NCI-H2081 treated with DMSO at 0.1 percent for 48 hours (cell line): ENCODE data around the gene KRTAP10-3.
"Not testable (repeated sequence)": the region's sequence is repeated elsewhere in the genome, so short reads cannot be mapped to it uniquely, and the experiment has no call there.

Experiments
- DNase-seq: peaks from one replicate; lab custom pipeline; 2025; lab: John Stamatoyannopoulos, UW

KRTAP10-3 gene

DNA sequence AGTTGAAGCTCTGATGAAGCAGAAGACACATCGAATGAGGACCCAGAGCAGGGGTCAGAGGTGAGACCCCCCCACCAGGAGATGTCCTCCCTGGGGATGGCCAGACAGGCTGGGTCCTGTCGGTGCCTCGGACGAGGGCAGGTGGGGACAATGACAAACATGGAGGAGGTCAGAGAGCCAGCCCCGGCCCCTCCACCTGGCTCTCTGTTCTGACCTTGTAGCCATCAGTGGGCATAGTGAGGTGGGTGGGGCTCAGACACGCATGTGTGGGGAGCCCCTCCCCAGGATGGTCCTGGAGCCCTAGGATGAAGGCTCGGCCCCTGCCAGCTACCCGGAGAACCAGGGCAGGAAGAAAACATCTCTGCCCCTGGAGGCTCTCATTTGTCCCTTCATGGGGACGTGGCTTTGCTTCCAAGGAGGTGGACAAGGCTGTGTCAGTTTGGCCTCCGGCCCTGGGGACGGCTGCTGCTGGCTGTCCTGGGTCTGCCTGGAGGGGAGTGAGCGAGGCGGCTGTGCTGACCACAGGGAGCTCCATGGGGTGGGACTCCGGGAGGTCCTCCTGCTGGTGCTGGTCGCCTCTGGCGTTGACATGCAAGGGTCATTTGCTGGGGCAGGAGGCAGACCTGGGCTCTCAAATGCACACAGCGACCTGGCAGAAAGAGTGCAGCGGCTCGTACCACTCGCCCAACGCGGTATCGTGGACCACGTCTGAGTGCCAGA, 31.2 kb upstream of the KRTAP10-3 start:
- no peak for DNase-seq

DNA sequence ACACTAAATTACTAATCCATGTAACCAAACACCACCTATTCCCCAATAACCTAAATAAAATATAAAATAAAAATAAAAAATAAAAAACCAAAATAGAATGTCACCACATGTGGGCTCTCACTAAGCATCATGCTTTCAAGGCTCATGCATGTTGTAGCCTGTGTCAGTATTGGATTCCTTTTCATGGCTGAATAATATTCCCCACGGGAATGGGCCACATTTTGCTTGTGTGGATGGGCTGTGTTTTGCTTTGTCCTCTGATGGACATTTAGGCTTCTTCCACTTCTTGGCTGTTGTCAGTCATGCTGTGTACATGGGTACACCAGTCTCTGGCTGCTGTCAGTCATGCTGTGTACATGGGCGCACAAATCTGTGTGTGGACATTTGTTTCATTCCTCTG, 30.5 kb upstream of the KRTAP10-3 start:
- no peak for DNase-seq

DNA sequence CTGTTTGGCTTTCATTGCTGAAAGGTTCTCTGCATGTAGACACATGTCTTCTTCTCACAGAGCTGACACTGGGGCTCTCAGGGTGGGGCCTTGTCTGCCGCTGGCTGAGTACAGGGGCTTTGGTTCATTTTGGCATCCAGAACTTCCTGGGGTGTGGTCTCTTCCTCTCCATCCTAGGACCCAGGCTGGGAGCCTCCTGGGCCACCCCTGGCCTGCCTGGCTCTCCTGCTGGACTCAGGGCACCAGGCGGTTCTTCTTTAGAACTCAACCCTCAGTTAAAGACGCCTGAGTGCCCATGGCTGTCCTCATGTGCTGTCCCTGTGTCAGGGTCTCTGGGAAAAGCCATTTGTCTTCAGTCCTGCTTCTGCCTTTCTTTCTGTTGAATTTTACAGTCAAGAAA, 27.3 kb upstream of the KRTAP10-3 start:
- DNase-seq = no peak

DNA sequence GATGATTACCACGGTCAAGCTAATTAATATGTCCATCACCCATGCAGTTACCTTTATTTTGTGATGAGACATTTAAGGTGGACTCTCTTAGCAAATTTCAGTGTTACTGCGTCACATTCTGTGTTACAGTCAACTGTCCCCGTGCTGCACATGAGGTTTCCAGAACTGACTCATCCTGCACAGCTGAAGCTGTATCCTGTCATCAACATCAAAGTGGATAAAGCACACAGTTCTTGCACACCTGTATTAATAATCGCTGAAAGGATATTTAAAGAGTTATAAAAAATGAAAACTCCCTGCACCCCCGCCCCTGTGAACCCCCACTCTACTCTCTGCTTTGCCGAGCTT, 25.2 kb upstream of the KRTAP10-3 start:
- no peak for DNase-seq

DNA sequence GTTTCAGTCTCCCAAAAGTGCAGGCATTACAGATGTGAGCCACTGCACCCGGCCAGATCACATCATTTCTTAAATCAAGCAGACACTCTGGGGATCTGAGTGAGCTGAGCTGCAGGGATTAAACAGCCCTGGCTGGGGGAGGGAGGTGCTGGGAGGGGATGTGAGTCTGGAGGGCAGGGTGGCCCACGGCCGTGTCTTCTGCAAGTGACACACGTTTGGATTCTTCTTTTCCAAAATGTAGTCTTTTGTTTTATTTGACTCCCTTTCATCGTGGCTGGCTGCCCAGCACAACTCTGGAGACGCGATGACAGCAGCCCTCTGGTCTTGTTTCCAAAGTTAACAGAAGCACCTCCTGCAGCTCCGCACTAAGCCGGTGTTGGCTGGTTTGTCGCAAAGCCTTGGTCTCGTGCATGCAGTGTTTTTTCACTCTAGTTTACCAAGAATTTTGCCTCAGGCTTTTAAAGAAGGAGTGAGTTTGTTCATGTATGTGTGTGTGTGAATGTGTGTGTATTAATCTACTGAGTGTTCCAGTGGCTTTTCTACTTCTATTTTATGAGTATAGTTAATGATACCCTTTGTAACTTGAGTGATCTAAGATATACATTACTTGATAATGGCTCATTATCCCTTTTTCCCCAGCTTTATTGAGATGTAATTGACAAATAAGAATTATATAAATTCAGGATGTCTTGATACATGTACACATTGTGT, 24.6 kb upstream of the KRTAP10-3 start:
- DNase-seq = no peak

DNA sequence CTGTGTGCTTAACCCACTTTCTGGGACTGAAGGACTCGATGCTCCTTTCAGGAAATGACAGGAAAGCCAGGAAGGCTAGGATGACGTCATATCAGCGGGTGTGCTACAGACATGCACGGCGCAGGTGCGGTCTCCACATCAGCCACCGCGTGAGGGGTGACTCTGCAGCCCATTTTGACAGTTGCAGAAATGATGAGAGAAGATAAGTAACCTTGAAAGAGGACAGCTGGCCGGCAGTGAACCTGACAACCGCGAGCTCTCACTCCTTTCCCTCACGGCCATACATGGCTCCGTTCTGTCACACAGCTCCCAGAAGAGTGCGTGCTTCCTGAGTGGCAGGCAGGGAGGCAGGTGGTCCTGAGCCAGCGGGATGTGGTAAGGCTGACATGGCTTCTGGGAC, 23.5 kb upstream of the KRTAP10-3 start:
- DNase-seq = no peak

DNA sequence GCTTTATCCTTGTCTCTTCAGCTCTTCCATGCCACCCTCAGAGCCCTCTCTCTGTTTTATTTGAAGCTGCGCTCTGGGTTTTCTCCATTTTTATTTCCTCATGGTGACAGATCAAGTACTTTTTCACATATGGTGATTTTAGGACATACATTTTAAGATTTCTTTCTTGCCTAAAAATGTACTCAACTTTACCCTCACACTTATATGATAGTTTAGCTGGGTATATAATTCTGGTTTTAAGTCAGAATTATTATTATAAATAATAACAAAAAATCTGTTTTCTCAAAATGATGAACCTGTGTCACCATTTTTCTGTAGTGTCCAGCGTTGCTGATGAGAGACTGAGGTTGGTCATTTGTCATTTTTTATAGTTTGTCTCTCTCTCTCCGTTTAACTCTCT, 22.6 kb upstream of the KRTAP10-3 start:
- no peak for DNase-seq

DNA sequence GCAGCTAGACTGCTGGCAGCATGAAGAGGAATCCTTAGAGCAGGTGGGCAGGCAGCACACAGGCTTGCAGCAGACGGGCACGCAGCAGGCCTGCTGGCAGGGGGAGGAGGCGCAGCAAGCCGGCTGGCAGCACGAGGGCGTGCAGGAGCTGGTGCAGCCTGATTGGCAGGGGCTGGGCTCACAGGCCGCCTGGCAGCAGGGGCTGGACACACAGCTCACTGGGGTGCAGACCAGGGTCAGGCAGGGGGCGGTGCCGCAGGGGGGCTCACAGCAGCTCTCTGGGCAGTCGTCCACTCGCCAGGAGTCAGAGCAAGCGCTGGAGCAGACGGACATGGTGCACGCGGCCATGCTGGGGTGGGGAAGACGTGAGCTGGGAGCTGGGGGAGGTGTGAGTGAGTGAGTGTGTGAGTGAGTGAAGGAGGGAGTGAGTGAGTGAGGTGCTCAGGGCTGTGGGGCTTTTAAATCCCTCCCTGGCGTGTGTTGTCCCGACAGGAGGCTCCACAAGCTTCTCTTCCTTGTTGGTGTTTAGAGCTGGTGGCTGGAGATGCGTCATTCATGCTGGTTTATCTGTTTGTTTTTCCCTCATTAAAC, 21.7 kb upstream of the KRTAP10-3 start, which contains the start of gene KRTAP10-5:
TSS of gene KRTAP10-5 (minus strand) at position 374 of the 591 bp plus-strand sequence. CDS start at position 348, 26 bp downstream.
- DNase-seq = not testable (repeated sequence)

DNA sequence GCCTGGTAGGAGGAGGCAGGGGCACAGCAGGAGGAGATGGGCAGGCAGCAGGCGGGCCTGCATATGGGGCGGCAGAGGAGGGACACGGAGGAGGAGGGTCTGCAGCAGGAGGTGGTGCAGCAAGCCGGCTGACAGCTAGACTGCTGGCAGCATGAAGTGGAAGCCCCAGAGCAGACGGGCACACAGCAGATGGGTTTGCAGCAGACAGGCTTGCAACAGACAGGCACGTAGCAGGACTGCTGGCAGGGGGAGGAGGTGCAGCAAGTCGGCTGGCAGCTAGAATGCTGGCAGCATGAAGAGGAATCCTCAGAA, 21.2 kb upstream of the KRTAP10-3 start:
- no peak for DNase-seq

DNA sequence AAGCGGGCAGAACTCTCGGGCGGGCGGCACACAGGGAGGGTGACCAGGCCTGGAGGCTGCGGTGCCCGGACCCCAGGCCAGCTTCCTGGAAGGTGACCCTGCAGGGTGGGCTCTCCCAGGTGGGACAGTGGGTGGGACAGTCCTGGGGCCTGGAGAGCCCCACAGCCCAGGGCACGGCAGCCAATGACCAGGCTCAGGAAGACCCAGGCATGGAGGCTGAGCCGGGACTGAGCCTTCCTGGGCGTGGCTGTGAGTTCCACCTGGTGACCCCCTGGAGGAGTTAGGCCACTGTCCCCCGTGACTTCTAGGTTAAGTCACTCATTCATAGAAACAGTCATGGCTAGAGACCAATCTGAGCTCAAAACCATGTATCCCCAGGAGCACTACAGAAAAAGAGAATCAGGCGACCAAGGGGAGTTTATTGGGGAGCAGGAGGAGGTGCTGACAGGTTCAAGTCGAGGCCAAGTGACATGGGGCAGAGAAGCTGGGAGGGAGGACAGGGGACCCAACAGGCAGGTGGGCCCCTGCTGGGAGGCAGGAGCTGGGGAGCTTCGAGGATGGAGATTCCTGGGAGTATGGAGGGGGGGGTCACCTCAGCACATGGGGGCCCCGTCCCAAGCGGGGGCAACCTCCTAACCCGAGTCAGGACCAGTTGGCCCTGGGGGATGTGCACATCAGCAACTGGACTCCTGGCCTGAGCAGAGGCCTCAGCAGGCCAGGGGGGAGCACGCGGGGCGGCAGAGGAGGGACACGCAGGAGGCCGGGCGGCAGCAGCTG, 20.6 kb upstream of the KRTAP10-3 start:
- no peak for DNase-seq

DNA sequence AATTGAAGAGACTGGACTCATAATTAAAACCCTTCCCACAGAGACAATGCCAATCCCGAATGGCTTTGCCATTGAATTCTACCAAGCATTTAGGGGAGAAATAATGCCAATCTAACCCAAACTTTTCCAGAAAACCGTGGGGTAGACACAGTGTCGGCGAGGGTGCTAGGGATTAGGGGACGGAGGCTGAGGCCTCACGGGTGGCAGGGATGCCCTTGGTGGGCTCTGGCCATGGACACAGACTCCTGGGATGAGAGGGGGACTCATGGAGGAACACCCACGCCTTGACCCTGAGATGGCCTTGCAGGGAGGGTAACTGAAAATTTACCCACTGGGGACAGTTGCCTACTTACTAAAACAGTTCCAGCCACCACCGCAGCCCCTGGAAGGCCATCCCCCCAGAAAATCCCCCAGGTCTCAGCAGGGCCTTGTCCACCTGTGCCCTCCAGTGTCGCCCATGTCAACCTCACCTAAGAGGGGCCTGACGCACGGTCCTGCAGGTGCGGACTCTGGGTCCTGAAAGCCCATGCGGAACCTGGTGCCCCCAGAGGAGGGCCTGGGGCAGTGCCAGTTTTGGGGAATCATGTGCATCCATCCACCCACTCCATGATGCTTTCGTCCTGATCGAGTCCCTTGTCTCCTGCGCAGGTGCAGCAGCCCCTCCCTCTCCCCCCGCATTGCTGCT, 19.9 kb upstream of the KRTAP10-3 start:
- DNase-seq = no peak

DNA sequence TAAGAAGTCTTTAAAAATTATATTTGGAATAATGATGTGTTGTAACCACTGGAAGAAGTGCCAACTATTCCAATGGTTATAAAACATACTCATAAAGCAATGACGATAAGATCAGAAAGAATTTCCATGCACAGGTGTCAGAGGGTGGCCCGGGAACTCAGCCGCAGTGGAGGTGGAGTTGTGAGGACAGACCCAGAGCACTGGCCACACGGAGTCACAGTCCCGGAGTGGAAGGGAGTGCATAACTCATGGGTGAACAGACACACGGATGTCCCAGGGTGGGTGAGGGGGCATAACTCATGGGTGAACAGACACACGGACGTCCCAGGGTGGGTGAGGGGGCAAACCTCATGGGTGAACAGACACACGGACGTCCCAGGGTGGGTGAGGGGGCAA, 17.4 kb upstream of the KRTAP10-3 start:
- DNase-seq = no peak

DNA sequence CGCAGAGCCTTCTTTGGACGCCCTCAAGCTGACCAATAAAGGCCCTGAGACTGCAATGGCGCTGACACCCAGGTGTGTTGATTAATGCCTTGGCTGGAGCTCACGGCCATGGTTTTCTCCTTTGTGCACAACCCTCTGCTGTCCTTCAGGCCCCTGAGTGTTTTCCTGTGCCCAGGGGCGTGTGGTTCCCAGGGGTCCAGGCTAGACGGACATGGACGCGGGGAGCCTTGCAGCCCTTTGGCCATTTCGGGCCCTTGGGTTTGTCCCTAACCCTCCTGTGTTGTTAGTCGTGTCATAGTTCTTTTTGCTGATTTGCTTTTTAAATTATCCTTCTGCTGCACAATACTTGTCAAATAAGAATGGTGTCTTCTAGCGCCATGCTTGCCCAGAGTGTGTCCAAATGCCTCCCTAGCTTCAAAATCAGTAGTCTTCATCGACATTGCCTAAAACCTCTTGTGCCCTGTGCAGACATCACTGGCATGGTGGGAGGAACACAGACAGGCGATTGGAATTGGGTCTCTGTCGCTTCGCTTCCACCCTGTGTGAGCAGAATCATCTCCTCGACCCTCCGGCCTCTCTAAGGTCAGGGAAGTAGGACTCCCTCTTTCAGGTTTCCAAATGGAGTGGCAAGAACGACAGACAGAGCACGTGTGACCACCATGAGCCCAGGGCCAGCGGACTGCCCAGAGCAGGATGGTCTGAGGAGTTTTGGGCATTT, 16.9 kb upstream of the KRTAP10-3 start:
- DNase-seq = no peak

DNA sequence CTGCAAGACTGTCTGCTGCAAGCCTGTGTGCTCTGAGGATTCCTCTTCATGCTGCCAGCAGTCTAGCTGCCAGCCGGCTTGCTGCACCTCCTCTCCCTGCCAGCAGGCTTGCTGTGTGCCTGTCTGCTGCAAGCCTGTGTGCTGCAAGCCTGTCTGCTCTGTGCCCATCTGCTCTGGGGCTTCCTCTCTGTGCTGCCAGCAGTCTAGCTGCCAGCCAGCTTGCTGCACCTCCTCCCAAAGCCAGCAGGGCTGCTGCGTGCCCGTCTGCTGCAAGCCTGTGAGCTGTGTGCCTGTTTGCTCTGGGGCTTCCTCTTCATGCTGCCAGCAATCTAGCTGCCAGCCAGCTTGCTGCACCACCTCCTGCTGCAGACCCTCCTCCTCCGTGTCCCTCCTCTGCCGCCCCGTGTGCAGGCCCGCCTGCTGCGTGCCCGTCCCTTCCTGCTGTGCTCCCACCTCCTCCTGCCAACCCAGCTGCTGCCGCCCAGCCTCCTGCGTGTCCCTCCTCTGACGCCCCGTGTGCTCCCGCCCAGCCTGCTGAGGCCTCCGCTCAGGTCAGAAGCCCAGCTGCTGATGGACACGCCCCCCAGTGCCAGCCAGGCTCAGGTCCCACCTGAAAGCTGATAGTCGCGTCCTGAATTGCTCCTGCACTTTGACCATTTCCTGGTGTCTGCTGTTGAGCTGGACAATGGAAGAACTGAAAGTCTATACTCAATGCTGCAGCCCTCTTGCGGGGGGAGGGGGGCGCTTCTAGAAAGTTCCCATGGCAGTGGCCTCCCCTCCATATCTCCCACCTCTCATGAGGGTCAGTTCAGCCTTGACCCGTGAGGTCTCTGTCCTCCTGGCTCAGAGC, 16.1 kb upstream of the KRTAP10-3 start:
- no peak for DNase-seq

DNA sequence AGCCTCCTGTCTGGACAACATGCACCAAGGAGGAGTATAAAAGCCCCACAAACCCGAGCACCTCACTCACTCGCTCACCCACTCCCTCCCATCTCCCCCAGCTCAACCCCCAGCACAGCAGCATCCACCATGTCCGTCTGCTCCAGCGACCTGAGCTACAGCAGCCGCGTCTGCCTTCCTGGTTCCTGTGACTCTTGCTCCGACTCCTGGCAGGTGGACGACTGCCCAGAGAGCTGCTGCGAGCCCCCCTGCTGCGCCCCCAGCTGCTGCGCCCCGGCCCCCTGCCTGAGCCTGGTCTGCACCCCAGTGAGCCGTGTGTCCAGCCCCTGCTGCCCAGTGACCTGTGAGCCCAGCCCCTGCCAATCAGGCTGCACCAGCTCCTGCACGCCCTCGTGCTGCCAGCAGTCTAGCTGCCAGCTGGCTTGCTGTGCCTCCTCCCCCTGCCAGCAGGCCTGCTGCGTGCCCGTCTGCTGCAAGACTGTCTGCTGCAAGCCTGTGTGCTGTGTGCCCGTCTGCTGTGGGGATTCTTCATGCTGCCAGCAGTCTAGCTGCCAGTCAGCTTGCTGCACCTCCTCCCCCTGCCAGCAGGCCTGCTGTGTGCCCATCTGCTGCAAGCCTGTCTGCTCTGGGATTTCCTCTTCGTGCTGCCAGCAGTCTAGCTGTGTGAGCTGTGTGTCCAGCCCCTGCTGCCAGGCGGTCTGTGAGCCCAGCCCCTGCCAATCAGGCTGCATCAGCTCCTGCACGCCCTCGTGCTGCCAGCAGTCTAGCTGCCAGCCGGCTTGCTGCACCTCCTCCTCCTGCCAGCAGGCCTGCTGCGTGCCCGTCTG, 15.2 kb upstream of the KRTAP10-3 start, which contains the start of gene KRTAP10-4:
TSS of gene KRTAP10-4 (plus strand) at position 100 of the 827 bp plus-strand sequence. CDS start at position 130, 30 bp downstream.
- not testable (repeated sequence) for DNase-seq

DNA sequence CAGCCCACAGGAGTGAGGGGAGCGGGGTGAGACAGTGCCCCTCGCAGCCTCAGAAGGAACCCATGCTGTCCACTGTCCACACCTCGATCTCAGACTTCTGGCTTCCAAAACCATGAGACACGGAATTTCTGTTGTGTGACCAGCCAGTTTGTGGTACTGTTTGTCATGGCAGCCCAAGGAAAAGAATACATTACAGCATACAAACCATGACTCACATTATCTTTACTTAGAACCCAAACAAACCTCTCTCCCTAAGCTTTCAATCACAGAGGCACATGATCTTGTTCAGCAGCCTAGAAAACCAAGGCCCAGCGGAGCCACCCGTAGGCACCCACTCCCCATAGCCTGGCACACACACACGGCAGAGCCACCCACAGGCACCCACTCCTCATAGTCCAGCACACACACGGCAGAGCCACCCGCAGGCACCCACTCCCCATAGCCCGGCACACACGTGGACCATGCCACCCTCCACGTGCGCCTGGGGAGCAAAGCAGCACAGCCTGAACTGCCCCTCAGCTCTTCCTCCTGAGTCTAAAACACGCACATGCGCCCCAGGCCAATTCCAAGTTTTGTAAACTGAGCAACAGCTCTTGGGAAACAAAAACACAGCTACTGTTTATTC, 14.5 kb upstream of the KRTAP10-3 start:
- DNase-seq = no peak

DNA sequence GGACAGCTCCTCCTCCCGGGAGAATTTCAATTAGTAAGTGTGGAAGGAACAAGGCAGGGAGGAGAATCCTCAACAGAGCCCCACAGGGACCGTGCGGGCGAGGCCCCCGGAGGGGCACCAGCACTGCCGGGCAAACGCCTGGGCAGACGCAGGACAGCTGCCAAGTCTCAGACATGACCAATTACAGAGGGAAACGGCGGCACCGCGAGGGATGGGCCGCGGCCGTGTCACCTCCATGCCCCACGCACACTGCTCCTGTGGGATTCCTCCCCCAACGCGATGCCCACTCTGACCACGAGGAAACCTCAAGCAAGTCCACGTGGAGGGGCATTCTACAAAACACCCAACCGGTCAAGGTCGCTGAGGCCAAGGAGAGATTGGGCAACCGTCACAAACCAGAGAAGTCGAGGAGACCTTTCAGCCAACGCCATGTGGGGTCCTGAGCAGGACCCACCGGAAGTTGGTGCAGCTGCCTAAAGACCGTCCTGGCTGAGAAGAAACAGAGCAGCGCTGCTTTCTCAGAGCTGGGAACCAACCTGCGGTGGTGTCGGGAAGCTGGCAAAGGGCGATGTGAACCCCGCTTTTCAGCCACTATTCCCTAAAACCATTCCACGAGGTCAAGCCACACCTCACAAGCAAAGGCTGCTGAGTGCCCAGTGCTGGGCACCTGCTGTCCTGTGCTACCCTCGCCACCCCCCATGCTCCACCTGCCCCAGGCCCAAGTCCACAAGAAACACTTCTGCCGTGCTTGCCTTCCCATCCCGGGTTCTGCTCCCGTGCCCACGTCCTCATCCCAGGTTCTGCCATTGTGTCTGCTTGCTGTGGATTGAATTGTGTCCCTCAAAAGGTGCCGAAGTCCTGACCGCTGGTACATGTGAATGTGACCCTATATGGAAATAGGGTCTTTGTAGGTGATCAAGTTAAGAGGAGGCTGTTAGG, 13.5 kb upstream of the KRTAP10-3 start:
- no peak for DNase-seq

DNA sequence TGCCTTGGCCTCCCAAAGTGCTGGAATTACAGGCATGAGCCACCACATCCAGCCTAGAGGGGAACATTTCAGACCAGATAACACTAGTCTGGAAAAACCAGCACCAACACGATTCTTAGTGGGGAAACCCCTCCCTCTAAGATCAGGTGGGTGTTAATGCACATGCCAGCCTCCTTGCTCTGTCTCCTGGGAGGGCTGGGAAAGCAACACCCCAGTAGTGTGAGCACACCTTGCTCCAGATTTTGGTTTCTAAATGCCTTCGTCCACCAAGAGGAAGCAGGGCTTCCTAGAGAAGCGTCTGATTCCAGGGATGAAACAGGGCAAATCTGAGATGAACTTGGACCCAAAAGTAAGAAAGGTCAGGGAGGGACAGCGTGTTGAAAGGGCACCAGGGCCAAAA, 12.7 kb upstream of the KRTAP10-3 start:
- no peak for DNase-seq
